ENCODE results near the gene BDKRB2.

The BDKRB2 gene

GRCh38 chr14:96204151-96205058, at the start of gene BDKRB2:
Gene BDKRB2 (plus strand): TSS chr14:96204839. CDS start chr14:96237108, 32,269 bp downstream.
- DNase-seq: no peak

GRCh38 chr14:96154900-96155299, 49.7 kb upstream of the BDKRB2 start:
- DNase-seq: no peak

GRCh38 chr14:96156804-96157760, 47.6 kb upstream of the BDKRB2 start:
- DNase-seq: no peak

GRCh38 chr14:96158735-96159134, 45.9 kb upstream of the BDKRB2 start:
- no peak for DNase-seq

- DNase-seq: no peak
Measured at GRCh38 chr14:96160076-96160912, 44.3 kb upstream of the BDKRB2 start.

- no peak for DNase-seq
Measured at GRCh38 chr14:96160913-96161310, 43.7 kb upstream of the BDKRB2 start.

- DNase-seq: no peak
Measured at GRCh38 chr14:96161636-96162035, 43.0 kb upstream of the BDKRB2 start.

GRCh38 chr14:96162265-96162664, 42.4 kb upstream of the BDKRB2 start:
- no peak for DNase-seq

- no peak for DNase-seq
Measured at GRCh38 chr14:96162741-96163140, 41.9 kb upstream of the BDKRB2 start.

- DNase-seq: no peak
Measured at GRCh38 chr14:96164861-96165490, 39.7 kb upstream of the BDKRB2 start.

- DNase-seq: no peak
Measured at GRCh38 chr14:96165493-96166436, 38.9 kb upstream of the BDKRB2 start.

GRCh38 chr14:96166461-96167223, 38.0 kb upstream of the BDKRB2 start:
- DNase-seq: no peak

GRCh38 chr14:96167224-96168148, 37.2 kb upstream of the BDKRB2 start:
- DNase-seq: no peak

GRCh38 chr14:96168581-96168980, 36.1 kb upstream of the BDKRB2 start:
- DNase-seq: no peak

GRCh38 chr14:96170961-96171592, 33.6 kb upstream of the BDKRB2 start:
- DNase-seq: no peak

- no peak for DNase-seq
Measured at GRCh38 chr14:96173636-96174475, 30.8 kb upstream of the BDKRB2 start.

- DNase-seq: no peak
Measured at GRCh38 chr14:96176275-96176674, 28.4 kb upstream of the BDKRB2 start.

All from CD4-positive, alpha-beta T cell treated with Interferon gamma for 1 hour (primary cell).